ENCODE data around the gene MPPED1.

Gene MPPED1

DNA sequence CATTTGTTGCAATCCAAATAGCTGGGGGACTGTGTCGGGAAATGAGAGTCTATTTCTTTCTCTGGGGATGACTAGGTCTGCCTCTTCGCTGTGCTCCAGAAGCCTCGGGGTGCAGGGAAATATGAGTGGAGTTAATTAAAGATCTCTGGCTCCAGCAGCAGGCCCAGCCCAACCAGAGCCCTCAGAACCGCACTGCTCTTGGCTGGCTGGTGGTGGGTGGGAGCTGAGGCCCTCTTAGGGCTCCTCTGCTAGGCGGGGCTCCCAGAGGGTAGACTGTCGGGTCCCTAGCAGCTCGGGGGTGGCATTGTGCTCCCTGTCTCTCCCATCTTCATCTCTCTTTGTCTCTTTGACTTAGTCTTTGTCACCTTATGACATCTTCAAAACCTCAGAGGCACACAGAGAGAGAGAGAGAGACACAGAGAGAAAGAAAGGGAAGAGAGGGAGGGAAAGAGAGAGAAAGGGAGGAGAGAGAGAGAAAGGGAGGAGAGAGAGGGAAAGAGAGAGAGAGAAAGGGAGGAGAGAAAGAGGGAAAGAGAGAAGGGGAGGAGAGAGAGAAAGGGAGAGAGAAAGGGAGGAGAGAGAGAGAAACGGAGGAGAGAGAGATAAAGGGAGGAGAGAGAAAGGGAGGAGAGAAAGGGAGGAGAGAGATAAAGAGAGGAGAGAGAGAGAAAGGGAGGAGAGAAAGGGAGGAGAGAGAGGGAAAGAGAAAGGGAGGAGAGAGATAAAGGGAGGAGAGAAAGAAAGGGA, 20.2 kb downstream of the MPPED1 start:
- DNase-seq (ENCODE audit: low read depth) = no peak

DNA sequence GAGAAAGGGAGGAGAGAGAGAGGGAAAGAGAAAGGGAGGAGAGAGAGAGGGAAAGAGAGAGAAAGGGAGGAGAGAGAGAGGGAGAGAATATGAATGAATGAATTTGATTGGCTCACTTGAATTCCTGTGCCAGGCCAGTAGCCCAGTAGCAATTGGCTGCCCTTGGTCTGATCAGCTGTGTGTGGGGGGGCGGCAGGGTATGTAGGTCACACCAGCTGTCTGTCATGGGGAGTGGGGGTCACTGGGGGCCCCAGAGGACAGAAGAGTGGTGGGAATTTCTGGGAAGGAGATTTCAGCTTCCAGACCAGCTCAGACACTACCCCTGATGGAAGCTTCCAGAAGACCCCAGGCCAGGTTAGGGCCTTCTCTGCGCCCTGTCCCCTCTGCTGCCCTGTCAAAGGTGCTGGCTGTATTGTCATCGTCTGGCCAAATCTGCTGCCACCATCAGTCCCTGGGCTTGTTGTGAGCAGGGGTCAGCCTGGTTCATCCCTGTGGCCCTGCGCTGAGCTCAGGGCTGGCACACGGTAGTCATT, 21.1 kb downstream of the MPPED1 start:
- DNase-seq (ENCODE audit: low read depth) = no peak

DNA sequence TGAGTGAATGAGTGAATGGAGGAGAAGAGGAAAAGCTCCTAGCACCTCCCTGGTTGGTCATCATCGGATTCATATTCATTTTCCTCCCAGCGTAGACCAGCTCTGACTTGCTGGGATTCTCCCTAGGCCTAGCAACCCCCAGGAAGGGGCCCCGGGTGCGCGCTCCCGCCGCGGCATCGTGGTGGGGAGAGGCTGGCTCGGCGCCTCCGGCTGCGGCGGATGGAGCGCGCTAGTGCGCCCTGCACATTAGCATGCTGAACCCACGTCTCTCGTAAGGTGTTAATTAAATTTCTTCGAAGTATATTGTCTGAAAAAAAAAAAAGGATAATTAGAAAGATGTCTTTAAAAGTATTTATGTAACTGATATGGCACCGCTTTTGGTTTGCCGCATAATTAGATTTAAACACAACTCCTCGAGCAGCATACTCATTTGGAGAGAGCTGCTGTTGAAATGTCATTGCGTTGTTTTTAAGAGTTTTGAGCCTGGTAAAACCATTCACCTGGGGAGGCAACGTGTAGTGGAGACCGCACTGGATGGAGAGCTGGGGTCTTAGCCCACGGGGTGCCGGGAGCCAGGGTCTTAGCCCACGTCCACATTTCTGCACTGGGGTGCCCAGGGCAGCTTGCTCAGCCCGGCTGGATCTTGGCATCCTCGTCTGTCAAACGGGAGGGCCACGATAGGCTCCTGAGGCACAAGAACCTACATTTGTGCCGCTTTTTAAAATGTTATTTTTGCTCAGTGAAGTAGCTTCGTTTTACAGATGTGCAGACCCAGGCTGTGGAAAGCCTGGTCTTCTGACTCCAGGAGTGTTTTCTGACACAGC, 21.8 kb downstream of the MPPED1 start:
- no peak for DNase-seq (ENCODE audit: low read depth)

DNA sequence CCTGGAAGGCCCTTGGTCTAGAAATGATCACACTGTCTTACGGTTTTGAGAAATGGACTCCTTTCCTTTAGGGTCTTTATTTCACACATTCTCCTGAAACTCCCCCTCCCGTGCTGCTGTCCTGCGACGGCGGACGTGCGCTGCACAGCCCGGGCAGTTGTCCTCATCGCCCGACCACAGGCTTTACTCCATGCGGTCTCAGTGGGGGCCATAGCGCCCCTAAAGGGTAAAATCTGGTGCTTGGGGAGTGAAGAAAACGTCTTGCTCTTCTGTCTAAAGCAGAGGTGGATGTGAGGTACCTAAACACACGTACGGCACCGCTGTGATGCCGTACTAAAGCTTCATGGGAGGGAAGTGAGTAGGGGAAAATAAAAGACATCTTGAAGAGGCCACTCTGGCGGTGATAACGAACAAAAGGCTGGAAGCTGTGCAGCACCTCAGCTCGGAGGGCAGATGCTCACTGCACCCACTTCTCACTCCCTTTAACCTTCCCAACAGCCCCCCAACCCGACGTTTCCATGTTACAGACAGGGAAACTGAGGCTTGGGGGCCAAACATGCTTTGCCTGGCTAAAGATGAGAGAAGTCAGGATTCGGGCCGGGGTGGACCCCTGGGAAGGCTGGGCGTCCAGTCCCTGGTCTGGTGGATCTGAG, 22.6 kb downstream of the MPPED1 start:
- DNase-seq (ENCODE audit: low read depth) = no peak

DNA sequence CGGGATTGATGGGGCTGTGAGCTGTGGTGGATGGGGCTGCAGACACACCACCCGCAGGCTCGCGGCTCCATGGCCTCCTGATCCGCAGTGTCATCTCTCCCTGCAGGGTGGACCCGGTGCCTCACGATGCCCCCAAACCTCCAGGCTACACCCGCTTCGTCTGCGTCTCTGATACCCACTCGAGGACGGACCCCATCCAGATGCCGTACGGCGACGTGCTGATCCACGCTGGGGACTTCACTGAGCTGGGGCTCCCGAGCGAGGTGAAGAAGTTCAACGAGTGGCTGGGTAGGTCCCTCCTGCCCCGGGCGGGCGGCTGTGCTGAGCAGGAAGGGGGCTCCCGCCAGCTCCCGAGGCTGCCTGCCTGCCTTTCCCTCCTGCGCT, 23.1 kb downstream of the MPPED1 start:
- DNase-seq (ENCODE audit: low read depth) = no peak

DNA sequence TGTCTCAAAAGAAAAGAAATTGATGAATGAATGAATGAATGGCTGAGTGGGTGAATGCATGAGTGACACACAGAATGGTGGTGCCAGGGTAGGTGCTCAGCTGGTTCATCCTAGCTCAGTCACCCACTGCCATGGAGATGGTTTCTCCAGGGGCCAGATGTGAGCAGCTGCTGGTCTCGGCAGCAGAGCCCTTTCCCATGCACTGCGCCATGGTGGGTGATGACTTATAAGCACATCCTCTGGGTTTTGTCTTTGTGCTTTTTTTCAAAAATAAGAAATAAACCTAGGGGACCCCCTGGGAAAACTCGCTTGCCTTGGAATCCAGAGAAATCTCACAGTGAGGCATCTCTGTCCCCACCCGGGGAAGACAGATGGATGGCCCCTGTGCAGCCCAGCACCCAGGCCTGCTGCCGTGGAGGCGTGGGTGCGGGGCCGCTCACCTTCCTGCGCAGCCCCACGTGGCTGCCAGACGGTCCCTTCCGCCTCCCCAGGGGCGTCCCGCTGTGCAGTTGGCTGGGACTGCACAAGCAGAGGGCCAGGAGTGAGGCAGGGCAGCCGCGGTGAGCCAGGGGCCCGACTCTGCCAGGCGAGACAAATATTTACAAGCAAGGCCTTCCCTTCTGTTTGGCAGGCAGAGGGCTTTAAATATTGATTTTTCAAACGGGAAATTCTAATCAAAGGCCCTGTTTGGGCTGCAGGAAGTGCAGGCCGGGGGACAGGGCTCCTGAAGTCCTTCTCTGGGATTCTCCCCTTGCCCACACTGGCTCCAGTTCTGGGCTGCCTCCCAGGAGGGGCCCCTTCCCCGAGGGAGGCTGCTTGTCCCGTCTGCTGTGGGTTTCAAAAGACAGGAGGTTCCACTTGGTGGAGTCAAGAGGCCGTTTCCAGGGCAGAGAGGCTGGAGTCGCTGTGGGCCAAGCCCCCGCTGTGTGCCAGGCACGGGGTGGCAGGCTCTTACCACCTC, 24.3 kb downstream of the MPPED1 start:
- DNase-seq (ENCODE audit: low read depth) = no peak

DNA sequence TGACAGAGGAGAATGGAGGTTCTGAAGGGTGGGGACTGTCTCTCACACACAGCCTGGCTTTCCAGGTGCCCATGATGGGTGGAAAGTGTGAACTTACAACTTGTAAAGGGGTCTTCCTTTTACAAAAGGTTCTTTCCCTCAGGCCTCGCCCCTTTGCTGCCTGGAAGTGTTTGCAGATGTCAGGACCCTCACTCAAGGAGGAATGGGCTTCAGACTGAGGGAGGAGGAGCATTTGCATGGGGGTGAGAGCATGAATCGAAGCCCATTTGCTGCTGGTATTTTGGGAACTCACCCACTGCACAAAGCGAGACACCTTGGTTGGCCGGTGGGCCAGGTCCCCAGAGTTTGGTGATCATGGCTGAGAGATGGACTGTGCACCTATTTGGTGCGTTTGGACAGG, 25.1 kb downstream of the MPPED1 start:
- no peak for DNase-seq (ENCODE audit: low read depth)

DNA sequence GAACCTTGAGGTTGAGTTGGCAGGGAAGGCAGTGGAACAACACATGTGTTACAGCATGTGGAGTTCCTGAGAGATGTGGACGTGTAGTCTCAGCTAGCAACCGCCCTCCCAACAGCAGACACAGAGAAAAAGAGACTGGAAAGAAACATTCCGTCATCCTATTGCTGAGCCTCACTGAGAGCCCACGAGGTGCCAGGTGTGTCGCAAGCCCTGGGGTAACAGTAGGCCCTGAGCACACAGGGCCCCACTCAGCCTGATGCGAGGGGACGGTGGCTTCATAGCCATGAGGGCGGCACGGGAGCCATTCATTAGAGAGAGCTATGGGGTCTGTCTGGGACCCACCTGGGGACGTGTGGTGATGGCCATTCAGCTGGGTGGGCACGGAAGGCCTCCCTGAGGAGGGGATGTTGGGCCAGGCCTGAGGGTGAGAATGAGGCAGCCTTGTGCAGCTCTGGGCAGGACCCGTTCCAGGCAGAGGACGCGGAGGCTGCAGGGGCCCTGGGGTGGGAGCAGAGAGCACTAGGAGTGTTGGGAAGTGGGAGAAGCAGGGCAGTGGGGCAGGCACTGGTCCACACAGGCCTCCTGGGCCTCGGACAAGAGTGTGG, 26.2 kb downstream of the MPPED1 start:
- DNase-seq (ENCODE audit: low read depth) = no peak

DNA sequence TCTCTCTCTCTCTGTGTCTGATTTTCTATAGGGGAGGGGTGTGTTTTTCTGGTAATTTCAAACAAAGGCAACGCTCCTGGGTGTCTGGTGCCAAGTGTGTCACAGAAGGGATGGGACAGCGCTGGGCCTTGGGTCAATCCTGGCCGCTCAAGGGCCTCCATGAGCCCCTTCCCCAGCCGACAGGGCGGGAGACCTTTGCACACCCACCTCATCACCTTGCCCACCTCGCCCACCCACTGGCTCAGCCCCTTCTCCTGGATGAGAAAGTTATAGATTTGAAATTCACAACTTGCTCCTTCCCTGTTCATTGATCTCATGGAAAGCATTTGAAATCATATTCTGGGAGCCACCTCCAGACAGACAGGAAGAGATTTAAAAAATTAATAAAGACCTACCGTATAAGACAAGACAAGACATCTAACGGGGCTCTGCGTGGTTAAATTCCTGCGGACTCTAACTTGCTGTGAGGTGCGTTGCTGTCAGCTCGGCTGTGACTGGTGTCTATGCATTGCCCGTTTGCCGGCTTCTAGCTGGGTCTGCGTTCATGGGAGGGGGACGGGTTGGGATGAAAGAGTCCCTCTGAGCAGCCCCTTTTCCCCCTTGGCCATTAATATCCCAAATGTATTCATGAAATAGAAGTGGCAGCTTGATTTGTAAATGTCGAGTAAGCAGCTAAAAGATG, 27.0 kb downstream of the MPPED1 start:
- DNase-seq (ENCODE audit: low read depth) = no peak

DNA sequence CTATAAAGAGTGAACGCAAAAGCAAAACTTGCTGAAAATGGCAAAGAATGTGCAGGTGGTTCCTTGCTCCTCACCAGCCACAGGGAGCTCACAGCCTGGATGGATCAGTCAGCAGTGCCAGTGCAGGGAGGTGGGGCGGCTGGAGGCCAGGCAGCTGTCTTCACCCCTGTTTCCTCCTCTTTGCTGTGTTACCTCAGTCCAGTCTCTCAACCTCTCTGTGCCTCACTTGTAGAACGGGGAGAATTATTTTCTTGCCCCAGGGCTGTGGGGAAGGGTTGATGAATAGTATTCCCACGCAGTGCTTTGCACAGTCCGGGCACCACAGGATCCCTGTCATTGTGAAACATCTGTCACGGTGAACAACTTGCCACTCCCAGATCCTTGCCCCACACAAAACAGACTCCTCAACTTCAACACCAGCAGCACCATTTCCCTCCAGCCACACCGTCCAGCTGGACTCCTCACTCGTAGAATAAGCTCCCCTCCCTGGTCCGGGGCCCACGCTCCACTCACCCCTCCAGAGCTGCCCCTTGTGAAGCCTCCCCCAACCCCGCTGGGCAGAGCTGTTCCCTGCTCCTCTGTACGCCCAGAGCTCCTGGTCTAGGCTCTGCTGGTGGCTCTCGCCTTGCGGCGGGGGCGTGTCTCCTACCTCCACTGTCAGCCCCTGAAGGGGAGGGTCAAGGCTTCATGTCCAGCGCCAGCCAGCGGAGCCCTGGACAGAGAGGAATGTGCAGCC, 27.7 kb downstream of the MPPED1 start:
- no peak for DNase-seq (ENCODE audit: low read depth)

DNA sequence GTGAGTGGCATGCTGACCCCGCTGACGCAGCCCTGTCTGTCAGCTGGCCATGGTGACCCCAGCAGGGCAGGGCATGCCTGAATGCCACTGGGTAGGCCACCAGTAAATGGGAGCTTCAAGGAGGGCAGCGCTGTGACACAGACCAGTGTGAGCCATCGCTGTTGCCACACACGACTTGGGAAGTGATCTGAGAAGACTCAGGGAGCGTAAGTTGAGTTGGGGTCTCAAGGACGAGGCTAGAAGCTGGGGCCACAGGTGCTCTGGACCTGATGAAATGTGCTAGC, 28.2 kb downstream of the MPPED1 start:
- DNase-seq (ENCODE audit: low read depth) = no peak

DNA sequence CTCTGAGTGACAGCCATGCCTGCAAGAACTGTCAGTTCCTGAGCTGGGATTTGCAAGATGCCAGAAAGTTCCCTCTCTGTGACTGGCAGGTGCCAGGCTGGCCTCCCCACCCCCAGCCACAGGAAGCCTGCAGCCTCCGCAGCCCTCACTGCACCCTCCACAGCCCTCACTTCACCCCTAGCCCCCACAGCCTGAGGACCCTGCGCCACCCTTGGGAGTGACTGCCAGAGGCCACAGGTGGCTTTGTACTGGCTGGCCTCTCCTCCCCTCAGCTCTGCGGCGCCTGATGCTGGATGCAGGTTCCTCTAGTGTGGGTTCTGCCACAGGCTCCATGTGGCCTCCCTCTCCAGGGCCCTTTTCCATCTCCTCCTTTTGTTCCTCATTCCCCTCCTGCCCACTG, 28.7 kb downstream of the MPPED1 start:
- no peak for DNase-seq (ENCODE audit: low read depth)

DNA sequence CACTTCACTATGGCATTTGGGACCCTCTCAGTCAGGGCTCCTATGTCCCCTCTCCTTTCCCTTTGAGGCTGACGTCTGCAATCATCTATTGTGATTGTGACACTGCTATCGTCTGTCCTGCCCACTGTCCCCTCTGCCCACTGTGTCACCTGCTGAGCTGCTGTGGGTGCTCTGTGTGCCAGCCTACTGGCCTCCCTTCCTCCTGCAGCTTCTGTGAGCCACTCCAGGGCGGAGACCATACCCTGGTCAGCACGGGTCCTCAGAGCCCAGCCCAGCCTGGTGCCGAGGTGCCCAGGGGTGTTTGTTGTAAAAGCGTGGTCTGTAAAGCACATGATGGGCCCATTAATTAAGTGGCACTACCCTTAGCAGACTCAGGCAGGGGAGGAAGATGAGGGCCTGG, 29.4 kb downstream of the MPPED1 start:
- no peak for DNase-seq (ENCODE audit: low read depth)

DNA sequence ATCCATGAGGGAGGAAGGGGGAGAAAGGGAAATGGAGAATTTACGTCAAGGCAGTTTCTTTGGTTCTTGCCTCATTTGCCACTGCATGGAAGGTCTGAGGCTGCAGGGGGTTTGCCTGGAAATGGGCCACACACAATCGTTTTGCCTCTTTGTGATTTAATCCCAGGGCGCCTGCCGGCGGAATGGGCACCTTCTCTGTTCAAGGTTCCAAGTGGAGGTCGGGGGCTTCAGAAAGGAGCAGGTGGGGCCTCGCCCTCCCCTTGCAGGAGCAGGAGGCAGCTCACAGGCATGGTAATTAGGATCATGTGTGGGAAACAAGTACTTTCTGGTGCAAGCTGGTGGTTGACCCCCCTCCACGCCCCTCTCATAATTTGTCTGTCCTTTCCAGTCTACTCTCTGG, 29.9 kb downstream of the MPPED1 start:
- no peak for DNase-seq (ENCODE audit: low read depth)

DNA sequence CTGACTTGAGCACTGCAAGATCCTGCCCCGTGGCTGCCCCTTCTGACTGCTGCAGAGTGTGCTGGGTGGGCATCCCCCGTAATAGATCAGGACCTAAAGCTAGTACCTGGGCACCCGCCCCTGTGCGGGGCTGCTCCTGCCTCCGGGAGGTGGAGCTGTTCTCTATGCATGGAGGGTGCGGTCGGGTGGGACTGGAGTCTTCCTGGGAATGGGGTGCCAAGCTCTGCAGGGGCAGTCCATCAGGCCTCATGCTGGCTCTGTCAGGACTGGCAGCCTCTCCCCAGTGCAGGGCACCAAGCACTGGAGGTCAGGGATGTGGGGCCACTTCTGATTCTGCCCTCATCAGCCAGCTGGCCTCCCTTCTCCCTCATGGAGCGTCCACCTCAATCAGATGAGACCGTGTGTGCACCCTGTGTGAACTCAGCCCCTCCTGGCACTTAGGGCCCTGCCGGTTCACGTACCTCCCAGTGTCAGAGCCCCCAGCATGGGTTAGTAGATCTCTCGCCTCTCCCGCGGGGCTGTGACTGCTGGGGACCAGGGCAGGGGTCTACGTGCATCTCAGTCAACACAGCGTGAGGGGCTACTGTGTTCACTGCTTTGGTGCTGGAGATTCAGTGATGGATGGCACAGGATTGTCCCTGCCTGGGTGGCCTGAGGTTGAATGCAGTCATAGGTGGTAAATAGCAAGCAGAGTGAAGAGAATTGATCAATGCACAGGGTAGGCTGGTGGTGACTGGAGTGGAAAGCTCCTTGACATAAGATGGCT, 30.8 kb downstream of the MPPED1 start:
- no peak for DNase-seq (ENCODE audit: low read depth)

DNA sequence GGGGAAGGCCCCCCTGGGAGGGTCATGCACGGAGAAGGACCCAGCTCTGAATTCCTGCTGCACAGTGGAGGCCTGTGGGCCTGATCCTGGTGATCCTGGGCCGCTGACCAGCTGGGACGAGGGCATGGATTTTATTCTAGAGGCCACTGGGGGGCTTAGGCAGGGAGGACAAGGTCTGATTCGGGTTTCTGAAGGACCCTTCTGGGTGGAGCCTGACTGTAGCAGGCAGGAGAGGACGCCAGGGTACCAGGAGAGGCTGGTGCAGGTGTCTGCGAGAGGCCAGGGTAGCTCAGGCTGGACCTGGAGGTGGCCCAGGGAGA, 31.3 kb downstream of the MPPED1 start:
- no peak for DNase-seq (ENCODE audit: low read depth)

DNA sequence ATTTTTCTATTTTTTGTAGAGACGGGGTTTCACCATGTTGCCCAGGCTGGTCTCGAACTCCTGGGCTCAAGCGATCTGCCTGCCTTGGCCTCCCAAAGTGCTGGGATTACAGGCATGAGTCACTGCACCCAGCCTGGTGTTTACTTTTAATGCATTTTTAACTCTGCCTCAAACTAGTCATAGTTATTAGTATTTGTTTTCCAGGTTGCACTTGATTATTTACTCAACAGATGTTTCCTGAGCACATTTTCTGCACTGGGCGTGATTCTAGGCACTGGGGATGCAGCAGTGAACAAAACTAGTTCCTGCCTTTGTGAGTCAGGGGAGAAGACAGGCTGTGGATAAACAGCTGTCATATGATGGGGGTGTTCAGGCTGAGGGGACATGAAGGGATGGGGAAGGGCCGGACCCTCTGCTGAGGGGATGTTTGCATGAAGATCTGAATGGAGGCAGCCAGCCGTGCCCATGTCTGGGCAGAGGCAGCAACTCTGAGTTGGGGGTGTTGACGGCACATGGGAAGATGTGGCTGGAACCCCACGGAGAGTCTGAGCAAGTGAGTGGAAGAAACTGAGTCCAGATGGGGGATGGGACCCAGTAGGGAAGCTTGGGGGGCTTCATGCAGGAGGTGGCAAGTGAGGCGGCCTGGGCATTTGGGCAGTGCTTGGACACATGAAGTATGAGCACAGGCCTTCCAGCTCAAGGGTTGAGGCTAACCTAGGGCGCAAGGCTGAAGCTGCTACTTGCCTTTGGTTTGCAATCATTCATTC, 34.4 kb downstream of the MPPED1 start:
- DNase-seq (ENCODE audit: low read depth) = no peak

DNA sequence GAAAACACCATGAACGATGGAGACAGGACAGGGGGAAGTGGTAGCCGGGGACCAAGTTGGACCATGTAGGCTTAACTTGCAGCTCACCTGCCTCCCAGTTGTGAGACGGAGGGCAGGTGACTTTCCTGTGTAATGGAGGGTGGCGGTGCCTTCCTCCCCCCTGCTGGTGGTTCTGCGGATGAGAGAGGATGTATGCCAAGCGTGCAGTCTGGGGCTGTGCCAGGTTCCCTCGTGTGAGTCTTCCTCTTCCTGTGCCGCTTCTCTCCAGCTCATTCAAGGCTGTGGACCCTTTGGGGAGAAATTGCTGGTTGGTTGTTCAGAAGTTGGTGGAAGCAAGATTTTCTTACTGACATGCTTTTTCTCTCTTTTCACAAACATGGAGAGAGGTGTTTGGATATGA, 35.1 kb downstream of the MPPED1 start:
- no peak for DNase-seq (ENCODE audit: low read depth)

DNA sequence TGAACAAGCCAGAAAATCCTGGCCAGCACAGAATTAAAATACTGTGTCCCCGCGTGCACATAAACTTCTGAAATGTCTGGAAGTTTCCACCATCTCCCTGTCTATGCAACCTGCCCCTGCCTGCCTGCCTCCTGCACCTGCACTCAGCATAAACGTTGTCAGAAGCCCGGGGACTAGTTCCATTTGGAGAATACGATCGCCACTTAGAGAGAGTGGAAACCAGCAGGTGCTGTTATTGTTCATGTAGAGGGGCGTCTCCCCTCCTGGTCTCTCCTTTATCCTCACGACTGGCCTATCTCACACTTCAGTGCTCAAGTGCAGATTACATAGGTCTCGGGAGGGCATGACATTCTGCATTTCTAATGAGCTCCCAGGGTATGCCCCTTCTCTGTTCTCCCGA, 35.6 kb downstream of the MPPED1 start:
- DNase-seq (ENCODE audit: low read depth) = no peak
